HG03378 (cell line): ENCODE results near the gene GZMB.
"Not testable (repeated sequence)": the region's sequence is repeated elsewhere in the genome, so short reads cannot be mapped to it uniquely, and the experiment has no call there.

Experiments
- ATAC-seq: cut with Tn5 transposase; IDR thresholded peaks from one replicate; pipeline ENCODE4 v1.9.1; 2021; ENCODE audit warnings: mild to moderate bottlenecking, moderate library complexity; ENCODE audit not compliant: unreplicated experiment

Gene GZMB, protein sequence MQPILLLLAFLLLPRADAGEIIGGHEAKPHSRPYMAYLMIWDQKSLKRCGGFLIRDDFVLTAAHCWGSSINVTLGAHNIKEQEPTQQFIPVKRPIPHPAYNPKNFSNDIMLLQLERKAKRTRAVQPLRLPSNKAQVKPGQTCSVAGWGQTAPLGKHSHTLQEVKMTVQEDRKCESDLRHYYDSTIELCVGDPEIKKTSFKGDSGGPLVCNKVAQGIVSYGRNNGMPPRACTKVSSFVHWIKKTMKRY

DNA sequence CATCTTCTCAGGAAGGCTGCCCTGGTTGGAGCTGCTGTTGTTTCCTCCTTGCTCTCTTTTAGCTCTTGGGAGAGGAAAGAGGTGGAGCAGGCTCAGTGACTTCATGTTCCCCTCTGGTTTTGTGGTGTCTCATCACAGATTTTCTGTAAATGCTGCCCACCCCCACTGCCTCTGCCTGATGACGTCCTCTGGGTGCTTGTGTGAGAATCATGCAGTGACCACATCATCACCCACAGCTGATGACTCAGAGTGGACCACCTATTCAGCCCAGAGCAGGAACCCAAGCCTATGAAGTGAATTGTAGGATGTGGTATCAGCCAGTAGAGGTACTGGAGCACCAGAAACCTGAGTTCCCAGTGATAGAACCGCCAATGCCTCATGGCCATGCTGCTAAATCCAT, at the start of gene GZMB:
Gene GZMB, minus strand, starts transcription at position 33 of the 400 bp plus-strand sequence. Its CDS starts 30 bp downstream, at position 3.
- ATAC-seq = no peak

DNA sequence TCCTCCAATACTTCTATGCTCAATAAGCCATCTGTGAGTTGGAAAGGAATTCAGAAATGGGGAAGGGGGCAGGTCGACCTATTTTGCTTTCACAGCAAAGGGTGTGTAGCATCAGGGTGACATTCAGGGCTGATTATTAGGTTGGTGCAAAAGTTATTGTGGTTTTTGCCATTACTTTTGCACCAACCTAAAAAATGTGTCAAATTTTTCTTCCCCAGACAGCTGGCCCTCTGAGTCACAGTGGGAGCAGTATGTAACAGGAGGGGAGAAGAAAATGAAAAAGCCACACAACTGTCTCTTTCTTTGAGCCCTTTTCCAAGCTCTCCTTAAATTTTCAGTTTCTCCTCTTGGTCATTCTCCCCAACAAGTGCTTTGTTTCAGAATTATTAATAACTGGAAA, 47.1 kb upstream of the GZMB start:
- no peak for ATAC-seq

DNA sequence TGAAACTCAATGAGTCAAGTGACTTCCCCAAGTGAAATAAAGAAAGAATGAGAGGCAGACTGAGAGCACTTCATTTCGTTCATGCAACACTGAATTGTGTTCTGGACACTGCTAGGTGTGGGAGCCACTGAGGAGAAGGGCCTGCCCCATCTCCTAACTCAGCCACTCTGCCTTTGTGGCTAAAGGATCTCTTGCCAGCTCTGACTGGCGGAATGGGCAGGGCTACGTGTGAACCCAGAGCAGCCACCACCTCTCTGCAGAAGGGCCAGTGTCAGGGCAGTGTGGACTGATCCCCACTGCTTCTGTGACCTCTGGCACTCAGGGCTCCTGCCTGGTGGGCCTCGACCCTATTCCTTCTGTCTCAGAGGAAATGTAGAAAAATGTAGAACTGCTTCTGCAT, 46.5 kb upstream of the GZMB start:
- ATAC-seq = no peak

DNA sequence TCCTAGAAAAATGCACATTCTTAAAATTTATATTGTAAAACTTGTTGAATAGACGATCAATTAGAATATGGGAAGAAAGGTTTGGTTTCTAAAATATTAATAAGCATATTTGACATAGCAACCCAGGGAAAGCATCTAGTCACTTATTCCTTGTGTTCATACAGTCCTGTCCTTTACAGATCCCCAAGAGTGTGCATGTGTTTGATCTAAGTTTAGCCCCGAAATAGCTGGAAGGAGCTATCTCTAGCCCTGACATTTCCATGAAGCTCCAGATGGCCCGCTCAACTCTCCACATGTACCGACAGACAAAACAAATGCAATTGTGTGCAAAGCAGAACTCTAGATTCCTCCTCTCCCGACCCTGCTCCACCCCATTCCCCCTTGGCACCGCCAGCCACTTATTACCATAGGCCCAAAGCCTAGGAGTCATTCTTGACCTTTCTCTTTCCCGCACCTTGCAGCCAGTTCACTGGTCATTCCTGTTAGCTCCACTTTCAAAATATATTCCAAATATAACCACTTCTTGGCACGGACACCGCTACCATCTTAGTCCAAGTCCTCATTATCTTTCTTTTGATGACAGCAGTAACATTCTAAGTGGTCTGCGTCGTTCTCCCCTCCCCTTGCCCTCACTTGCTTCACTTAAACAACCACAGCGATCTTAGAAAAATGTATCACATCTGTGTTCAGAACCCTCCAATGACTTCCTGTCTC, 45.4 kb upstream of the GZMB start:
- ATAC-seq = peak; percentile 1

DNA sequence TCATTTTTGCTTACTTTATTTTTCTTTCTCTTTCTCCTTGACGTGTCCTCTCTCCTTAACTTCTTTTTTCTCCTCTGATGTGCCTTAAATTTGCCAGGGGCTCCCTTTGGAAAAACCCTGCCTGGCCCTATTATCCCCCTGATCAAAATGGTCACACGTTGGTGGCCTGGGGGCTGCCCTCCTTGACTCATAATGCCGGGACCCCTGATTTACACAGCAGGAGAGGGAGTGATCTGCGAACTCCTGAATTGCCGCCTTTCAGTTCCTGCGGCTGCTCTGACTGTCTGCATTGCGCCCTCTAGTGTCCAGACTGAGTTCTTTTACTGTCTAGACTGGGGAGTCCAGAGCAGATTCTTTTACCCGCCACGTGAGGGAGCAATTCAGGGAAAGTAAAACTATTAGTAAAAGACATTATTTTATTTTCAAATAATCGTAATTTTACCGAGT, 44.8 kb upstream of the GZMB start:
- ATAC-seq = peak; percentile 77

DNA sequence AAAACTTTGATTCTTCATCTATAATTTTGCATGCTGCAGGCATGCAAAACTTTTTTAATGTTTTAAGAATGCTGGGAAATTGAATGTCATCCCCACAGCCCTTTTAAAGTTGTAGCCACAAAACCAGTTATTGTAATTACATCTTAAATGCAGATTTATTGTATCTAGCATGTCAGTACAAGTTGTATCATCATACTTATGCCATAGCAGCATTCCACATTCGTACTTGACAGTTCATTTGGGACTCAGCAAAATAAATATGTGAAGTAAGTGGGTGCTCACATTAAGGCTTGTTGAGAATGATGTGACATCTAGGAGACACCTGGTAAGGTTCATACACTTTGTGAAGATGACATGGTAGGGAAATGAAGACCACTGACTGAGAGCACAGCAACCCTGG, 44.0 kb upstream of the GZMB start:
- no peak for ATAC-seq

DNA sequence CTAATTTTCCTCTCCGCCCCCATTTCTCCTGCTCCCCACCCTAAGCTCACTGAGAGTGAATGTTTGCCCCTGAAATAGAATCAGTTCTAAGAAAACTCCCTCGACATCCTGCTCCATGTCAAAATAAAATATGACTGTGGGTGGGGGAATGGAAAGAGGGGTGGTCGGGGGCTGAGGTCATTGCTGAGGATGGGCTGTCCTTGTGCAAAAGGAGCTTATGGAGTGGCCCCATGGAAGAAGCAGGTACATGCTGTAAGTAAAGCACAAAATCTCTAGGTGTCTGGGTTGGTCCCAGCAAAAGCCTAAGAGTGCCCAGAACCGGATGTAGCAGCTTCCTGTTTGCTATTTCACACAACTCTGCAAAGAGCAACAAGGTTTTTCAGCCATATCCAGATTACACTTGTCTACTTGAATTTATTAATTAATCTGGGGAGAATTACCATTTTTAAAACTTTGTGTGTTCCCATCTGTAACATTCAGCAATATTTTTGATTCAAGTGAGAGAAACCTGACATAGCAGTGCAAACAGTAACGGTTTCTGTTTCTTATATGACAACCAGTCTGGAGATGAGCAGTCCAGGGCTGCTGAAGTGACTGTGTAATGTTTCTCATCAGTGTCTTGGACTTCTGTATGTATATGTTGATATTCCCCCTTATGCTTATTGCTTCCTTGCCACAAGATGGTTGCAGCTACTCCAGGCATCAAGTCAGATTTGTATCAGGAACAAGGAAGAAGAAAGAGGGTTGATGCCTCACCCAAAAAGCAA, 40.4 kb upstream of the GZMB start:
- ATAC-seq = peak; percentile 55

DNA sequence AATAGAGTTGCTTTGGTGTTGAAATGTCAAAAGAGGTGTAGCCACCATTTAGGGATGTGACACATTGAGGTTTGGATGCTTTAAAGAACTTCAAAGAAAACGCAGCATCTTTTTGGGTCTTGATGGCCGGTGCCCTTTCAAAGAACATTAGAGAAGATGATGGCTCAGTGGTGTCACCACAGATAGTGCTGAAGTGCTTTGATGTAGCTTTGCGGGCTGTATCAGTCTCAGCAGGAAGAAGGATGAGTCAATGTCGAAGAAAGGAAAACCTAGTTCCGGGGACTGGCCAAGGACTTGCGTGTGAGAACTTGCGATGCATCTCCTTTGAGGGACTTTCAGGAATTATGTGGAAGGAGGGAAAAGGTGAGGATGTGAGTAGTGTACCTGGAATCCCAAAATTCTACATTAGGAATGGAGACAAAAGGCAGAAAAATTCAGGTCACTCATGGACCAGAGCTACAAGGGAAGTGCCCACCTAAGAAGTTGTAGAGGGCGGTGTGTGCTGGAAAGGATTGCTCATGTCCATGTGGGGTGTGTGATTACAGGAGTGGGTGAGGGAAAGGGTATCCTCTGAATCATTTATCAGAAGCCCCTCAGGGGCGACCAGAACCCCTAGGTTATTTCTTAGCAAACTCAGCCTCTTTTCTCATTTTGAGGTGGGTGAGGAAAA, 39.7 kb upstream of the GZMB start:
- peak; percentile 60 for ATAC-seq

DNA sequence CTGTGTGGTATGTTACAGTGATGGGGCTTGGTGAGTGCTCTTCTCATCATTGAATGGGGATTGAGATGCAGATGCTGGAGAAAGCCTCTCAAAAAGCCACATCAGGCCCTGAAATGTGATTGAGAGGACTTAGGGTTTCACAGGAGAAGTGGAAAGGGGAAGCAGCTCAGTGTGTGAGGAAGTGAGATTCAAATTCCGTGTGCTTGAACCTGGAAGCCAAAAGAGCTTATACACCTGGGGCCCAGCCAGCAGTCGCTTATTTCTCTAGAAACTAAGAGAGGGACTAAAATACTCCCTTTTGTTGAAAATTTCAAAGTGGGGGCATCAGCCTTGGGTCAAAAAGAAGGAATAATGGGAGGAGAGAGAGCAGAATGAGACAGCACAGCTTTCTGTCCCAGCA, 39.1 kb upstream of the GZMB start:
- peak; percentile 45 for ATAC-seq

DNA sequence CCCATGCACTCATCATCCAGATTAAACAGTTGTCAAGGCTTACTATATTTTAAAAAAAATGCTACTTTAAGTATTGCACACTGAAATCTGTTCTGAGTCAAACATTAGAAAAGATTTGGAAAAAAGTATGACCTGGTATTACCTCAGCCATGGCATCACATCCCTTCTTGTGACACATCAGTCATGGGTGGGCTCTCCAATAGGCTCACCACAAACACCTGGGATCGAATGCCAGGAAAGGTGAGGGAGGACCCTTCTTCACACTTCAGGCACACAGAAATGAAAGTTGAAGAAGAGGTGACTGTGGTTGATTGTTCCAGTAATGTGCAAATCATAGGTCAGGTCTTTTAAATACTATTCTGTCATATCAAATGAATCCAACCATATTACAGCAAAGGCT, 36.6 kb upstream of the GZMB start:
- no peak for ATAC-seq

DNA sequence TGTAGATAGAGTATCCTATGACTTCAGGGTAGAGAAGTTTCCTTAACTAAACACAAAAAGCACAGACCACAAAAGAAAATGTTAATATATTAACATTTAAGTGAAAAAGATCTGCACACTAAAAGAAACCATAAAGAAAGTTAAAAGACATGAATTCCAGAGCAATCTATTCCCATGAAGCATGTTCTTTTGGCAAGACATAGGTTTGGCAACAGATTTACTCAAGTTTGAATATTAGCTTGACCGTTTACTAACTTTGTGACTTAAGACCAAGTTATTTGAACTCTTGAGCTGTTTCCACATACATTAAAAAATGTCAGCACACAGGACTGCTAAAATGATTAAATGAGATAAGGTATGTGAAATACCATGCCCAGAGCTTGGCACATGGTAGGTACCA, 35.7 kb upstream of the GZMB start:
- ATAC-seq = no peak

DNA sequence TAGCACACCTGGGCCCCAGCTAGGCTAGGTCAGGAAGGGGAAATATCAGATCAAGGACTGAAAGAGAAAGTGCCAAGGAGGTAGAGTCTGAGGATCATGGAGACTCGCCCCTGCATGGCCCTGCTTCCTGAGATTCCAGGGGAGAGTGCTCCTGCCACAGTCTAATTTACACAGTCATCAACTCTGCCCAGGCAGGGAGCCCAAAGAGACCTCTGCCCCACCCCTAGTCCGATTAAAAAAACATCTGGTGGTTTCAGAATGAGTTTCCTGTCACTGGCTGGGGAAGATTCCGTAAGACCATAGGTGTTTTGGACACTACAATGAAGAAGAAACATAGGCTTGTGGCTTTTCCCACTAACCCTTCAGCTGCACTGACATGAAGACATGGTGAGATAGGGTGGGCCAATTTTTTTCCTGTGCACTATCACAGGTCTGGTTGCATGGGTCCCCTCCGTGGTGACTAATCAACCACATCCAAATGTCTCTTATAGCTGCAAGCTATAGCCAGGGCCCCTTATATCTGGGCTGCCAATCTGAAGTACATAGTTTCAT, 31.5 kb upstream of the GZMB start:
- ATAC-seq = peak; percentile 97

DNA sequence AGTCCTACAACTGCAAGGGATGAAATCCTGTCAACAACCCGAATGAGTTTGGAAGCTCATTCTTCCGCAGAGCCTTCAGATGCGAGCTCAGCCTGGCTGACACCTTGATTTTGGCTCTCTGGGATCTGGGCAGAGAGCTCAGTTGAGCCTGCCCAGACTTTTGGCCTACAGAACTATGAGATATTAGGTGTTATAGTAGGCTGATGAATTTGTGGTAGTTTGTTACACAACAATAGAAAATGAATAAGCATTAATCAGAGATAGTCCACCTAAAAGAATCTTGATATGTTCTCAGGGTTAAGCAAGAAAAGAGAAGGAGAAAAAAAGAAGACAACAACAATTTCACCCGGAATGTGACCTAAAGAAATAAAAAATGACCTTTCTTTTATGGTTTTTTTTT, 30.4 kb upstream of the GZMB start:
- no peak for ATAC-seq

DNA sequence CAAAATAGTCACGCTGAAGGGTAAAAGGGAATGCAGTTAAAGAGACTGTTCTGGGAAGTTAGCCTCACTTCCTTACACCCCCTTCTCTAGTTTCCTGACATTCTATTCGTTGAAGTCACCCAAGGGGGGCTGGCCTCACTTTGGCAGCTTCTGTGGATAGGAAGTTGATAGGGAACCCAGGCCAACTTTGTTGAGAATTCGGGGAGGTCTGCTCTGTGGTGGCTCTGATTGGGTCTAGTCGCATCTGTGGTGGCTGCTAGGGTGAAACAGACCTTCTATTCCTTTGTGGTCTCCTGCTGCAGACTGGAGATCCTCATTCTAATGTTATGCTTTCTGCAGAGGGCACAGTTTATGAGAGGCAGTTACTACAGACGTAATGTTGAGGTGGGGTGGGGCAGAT, 28.8 kb upstream of the GZMB start:
- ATAC-seq = no peak

DNA sequence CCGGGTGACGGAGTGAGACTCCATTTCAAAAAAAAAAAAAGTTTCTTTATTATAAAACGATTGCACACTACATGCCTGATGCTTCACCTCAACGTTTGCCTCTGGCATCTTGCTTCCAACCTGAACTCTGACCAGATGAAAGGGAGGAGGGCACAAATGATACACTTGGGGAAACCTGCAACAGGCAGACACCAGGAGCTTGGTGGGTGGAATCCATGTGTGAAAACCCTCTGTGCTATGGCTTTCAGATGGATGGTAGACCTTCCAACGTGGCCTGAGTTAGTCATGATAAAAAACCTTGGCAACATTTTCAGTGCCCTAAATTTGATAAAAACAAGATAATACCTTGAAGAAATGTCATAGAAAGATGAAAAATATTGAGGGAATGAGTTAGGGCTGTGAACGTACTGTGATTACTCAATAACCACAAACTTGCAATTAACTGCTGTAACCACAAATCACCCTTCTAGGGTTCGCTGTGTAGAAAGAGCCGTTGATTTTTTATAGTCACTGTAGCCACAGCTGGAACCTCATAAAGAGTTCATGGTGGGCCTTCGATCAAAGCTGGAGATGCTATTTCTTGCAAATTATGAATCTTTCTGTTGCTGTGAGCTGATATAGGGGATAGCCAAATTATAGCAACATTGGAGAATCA, 26.1 kb upstream of the GZMB start:
- no peak for ATAC-seq

DNA sequence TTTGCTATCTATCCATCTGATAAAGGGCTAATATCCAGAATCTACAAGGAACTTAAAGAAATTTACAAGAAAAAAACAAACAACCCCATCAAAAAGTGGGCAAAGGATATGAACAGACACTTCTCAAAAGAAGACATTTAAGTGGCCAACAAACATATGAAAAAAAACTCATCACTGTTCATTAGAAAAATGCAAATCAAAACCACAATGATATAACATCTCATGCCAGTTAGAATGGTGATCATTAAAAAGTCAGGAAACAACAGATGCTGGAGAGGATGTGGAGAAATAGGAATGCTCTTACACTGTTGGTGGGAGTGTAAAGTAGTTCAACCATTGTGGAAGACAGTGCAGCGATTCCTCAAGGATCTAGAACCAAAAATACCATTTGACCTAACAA, 14.4 kb upstream of the GZMB start:
- ATAC-seq = not testable (repeated sequence)

DNA sequence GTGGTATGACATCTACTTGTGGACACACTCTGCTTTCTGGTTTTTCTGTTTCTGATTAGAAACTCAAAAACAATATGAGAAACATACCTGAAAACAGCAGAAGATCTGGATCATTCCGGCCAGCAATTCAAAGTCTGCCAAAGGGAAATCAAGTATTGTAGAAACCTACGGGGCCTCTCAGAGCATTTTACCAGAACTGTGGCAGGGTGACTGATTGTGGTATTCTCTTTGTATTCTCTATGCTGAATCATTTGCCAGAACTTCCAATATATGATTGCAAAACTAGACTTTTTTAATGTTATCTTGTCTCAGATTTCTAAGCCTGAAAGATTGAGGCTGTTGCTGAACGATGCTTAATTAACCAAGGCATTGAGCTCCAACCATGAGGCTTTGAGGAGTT, 5.9 kb upstream of the GZMB start:
- no peak for ATAC-seq

DNA sequence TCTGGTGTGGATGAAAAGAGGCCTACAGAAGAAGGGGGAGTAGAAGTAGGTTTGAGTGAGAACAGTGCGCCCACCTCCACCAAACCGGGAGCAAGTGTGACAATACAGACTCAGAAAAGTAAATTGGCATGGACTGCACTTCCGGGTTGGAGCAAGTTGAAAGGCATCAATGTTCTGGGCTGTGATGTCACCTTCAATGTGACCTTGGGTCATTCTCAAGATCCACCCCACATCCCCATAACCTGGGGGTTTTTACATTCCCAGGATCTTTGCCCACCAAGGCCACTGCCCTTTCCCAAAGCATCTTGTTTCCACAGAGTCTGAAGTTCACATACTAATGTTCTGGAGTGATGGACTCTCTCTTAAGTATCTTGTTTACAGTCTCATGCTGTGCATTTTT, 5.3 kb upstream of the GZMB start:
- ATAC-seq = no peak

DNA sequence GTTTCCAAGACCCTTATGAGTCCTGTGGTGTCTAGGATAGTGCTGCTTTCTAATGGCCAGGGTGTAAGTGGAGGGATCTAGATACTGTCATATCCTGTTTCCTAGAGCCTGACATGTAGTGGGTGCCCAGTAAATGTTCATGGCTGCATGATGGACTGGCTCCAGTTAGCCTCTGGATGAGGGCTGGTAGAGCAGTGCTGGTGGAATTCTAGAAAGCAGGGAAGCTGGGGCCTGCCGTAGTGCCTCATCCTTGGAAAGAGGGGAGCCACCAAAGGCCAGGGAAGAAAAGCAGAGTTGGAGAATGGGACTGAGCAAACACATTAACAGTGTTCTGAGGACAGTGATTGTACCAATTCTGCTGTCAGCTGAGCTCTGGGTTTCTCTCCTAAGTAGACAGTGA, 637 bp downstream of the GZMB start:
- no peak for ATAC-seq

DNA sequence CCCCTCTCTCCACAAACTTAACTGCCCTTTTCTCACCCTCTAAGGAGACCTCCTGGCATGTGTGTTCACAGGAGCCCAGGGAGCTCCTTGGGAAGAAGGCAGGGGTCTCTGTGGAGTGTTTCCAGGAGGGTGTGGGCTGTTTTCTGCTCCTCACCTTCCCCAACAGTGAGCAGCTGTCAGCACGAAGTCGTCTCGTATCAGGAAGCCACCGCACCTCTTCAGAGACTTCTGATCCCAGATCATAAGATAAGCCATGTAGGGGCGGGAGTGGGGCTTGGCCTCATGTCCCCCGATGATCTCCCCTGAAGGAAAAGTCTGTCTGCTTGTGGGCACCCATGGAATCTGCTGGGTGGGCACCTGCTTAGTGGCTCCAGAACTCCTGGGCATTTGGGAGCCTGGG, 1.2 kb downstream of the GZMB start:
- no peak for ATAC-seq

DNA sequence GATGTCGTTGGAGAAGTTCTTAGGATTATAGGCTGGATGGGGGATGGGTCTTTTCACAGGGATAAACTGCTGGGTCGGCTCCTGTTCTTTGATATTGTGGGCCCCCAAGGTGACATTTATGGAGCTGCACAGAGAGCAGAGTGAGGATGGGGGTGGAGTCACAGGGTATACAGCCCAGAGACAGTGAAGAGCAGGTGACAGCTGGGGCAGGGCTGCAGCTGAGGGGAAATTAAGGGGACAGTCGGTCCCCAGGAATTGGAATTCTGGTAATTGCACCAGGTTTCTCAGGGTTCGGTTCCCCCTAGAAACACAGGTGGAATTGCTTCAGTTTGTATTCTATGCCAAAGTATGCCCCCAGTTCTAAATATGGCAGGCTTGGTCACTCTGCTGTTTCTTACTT, 1.7 kb downstream of the GZMB start:
- no peak for ATAC-seq
